Activated naive CD8-positive, alpha-beta T cell treated with anti-CD3 and anti-CD28 coated beads, Interleukin-2, amount 50 U/mL, for 24 hours (primary cell): ENCODE data around the gene FRAS1.

Experiments used
- ATAC-seq: fragments of 150-1000 bp; cut with Tn5 transposase; one replicate; pipeline ENCODE4 v1.10.0; 2021
- DNase-seq: peaks from one replicate; pipeline ENCODE4 v3.0.0; 2021
- H3K27ac Mint-ChIP-seq: one replicate; pipeline ENCODE4 v1.8.0; 2021; ENCODE audit warnings: mild to moderate bottlenecking, mixed read lengths
- H3K27me3 Mint-ChIP-seq: one replicate; pipeline ENCODE4 v1.8.0; 2021; ENCODE audit warnings: mixed read lengths
- H3K36me3 Mint-ChIP-seq: one replicate; pipeline ENCODE4 v1.8.0; 2021; ENCODE audit warnings: low read depth, mixed read lengths
- H3K4me1 Mint-ChIP-seq: one replicate; pipeline ENCODE4 v1.8.0; 2021; ENCODE audit warnings: mixed read lengths
- H3K4me3 Mint-ChIP-seq: one replicate; pipeline ENCODE4 v1.8.0; 2021; ENCODE audit warnings: mild to moderate bottlenecking, moderate library complexity, mixed read lengths
- H3K9me3 Mint-ChIP-seq: one replicate; pipeline ENCODE4 v1.8.0; 2021; ENCODE audit warnings: mixed read lengths

FRAS1 gene

DNA sequence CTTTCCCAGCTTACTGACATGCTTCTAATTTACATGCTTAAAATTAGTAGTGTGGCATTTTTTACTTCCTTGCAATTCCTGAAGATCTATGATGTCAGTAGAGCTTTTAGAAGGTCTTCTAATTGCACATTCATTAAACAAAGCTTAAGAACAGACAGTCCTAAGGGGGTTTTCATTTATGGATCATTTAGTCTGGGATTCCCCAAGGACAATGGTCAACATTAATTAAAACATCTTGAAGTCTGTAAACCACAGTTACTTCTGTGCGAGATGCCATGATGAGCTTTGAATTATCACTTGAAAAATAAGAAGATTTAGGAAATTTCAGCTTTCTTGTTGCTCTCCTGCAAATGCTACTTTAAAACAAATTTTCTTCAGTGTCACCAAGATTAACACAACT lies 514.7 kb downstream of the FRAS1 start:
- no peaks in the 10 kb centered on the region for H3K36me3 Mint-ChIP-seq
- H3K9me3 Mint-ChIP-seq, result no peaks in the 10 kb centered on the region
- no peak overlapping the region for H3K4me3 Mint-ChIP-seq
- DNase-seq (no peak), ATAC-seq (no peak)
- no peak overlapping the region for H3K27ac Mint-ChIP-seq
- H3K4me1 Mint-ChIP-seq, result no peaks in the 10 kb centered on the region
- H3K27me3 Mint-ChIP-seq, result peaks cover 2% of the 10 kb centered on the region

DNA sequence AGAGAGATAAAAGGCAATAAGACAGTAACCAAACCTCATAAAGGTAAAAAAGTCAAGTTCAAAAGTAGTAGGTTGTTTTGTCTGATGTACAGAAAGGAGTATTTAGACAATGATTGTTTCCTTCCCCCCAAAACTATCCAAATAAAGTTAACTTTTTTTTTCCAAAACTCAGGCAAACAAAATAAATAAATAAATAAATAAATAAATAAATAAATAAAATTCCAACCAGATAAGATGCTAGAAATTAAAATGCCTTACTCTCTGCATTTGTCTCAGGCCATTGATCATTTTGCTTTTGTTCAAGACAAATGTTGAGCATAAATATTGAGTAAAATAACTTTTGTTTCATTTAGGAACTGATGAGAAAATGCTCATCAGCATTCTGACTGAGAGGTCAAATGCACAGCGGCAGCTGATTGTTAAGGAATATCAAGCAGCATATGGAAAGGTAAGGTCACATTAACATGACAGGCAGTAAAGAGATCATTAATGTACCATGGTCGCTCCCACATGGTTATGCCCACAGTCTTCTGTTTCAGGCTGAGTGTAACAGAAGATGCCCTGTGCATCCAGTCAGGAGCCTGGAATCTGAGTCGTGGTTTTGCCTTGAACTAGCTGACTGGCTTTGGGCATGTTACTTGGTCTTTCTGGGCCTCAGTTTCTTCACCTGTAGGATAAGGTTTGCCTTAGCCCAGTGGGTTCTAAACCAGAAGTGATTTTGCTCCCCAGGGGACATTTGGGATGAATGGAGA lies 521.7 kb downstream of the FRAS1 start:
- H3K4me3 Mint-ChIP-seq, result no peak overlapping the region
- H3K36me3 Mint-ChIP-seq, result no peaks in the 10 kb centered on the region
- H3K27me3 Mint-ChIP-seq, result no peaks in the 10 kb centered on the region
- no peaks in the 10 kb centered on the region for H3K9me3 Mint-ChIP-seq
- ATAC-seq, result no peak
- no peak for DNase-seq
- no peak overlapping the region for H3K27ac Mint-ChIP-seq
- no peaks in the 10 kb centered on the region for H3K4me1 Mint-ChIP-seq

GRCh38 chr4:78581618-78582017 lies 524.5 kb downstream of the FRAS1 start:
- Mint-ChIP-seq H3K4me1 (no peaks in the 10 kb centered on the region), H3K27ac (no peak overlapping the region), H3K27me3 (no peaks in the 10 kb centered on the region), H3K36me3 (no peaks in the 10 kb centered on the region), H3K9me3 (no peaks in the 10 kb centered on the region), H3K4me3 (no peak overlapping the region)
- no peak for ATAC-seq
- no peak for DNase-seq

GRCh38 chr4:78584863-78585547 lies 527.9 kb downstream of the FRAS1 start:
- Mint-ChIP-seq H3K4me1 (peaks cover 3% of the 10 kb centered on the region), H3K27ac (no peak overlapping the region), H3K27me3 (no peaks in the 10 kb centered on the region), H3K4me3 (no peak overlapping the region), H3K36me3 (no peaks in the 10 kb centered on the region), H3K9me3 (no peaks in the 10 kb centered on the region)
- no peak for DNase-seq
- ATAC-seq, result no peak

DNA sequence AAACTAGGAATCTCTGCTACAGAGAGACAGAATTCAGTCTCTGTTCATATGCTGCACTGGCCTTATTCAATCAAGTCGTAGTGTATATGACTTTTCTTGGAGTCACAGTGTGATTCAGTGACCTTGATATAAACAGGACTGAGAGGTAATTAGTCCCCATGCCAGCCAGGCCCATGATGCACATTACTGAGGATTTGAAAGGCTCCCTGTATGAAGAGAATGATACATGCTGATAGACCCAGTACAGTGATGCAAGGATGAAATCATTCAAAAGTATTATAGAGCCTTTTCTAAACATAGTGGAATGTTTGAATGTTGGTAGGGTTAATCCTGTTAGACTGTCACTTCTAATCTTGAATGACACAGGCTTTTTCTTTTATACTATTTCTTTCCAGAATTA lies 528.5 kb downstream of the FRAS1 start:
- Mint-ChIP-seq H3K4me1 (peaks cover 3% of the 10 kb centered on the region), H3K27ac (no peak overlapping the region), H3K36me3 (no peaks in the 10 kb centered on the region), H3K4me3 (no peak overlapping the region), H3K9me3 (no peaks in the 10 kb centered on the region), H3K27me3 (no peaks in the 10 kb centered on the region)
- ATAC-seq (no peak), DNase-seq (no peak)

GRCh38 chr4:78588894-78589545 lies 531.9 kb downstream of the FRAS1 start:
- Mint-ChIP-seq H3K36me3 (no peaks in the 10 kb centered on the region), H3K4me3 (no peak overlapping the region), H3K4me1 (peaks cover 3% of the 10 kb centered on the region), H3K27ac (no peak overlapping the region), H3K9me3 (no peaks in the 10 kb centered on the region), H3K27me3 (no peaks in the 10 kb centered on the region)
- ATAC-seq (no peak), DNase-seq (no peak)

DNA sequence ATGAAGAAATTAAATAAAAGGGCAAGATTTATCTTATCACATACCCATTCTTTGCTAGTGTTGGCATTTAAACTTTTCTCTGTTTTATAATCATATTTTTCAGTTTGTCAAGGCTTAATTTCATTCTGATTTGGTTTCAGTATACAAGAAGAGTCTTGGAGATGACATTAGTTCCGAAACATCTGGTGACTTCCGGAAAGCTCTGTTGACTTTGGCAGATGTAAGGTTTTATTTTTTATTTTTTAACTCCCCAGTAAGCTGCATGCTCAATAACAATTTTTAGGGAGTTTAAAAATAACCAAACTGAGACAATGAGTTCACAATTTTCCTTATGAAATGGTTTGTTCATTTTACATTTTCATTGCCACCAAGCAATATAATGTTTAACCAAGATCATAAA lies 534.3 kb downstream of the FRAS1 start:
- Mint-ChIP-seq H3K4me3 (no peak overlapping the region), H3K27ac (no peak overlapping the region), H3K4me1 (peaks cover 3% of the 10 kb centered on the region), H3K36me3 (no peaks in the 10 kb centered on the region), H3K27me3 (no peaks in the 10 kb centered on the region), H3K9me3 (no peaks in the 10 kb centered on the region)
- ATAC-seq (no peak), DNase-seq (no peak)

DNA sequence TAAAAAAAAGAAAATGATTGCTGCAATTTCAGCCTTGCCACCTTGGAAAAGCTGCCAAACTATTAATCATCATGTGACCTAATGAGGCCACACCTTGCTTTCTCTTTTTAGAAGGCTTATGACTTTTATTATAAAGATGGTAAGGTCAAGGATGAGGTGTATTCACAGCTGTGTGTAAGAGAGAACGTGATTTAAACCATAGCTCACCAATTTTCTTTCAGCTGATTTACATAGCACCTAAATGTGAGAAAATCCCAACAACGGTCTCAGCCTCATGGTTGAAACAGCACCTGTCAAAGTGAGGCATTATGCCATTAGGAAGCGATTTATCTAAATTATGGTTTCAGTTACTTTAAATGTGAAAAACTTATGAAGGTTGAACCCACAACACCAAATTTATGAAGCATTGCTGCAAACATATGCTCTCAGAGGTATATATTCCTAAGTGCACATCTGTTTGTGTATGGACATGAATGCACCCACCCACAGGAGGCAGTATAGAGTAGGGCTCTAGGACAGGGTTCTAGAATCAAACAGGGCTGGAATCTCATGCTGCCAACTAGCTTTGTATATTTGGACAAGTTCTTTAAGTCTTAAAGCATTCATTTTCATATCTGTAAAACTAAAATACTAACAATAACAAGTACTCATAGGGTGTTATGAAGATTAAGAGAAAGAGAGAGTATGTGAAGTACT lies 535.1 kb downstream of the FRAS1 start:
- ATAC-seq (no peak), DNase-seq (no peak)
- H3K9me3 Mint-ChIP-seq, result no peaks in the 10 kb centered on the region

More for the DNA sequence above, 535.1 kb downstream of the FRAS1 start:
- Mint-ChIP-seq H3K4me1 (peaks cover 3% of the 10 kb centered on the region), H3K27me3 (no peaks in the 10 kb centered on the region), H3K27ac (no peak overlapping the region), H3K4me3 (no peak overlapping the region), H3K36me3 (no peaks in the 10 kb centered on the region)
